ENCODE measurements around the gene TDRD10.
A peak's percentile ranks its signal among the peaks of the same experiment; 100 is the strongest.

The TDRD10 gene

GRCh38 chr1:154567386-154568156, 65.6 kb downstream of the TDRD10 start, which contains the start of gene CHRNB2:
CHRNB2 (plus strand) TSS chr1:154567778; CDS start chr1:154568045, 267 bp downstream.
- H2AFZ ChIP-seq (ENCODE audit: low read length), result peak within 1 kb of the TSS; percentile 91

GRCh38 chr1:154568157-154568815, 66.3 kb downstream of the TDRD10 start:
- Histone ChIP-seq H3K4me3 (ENCODE audit: low read length in 2 of 2) (peak overlapping the region; percentile 70 to 76), H3K9ac (ENCODE audit: low read depth, low read length, poor library complexity) (peak overlapping the region; percentile 16), H3K27me3 (ENCODE audit: control insufficient read depth in 3 of 3, insufficient read depth in 3 of 3, low read depth in 1 of 3, low read length in 3 of 3) (peaks cover 0 to 12% (median 0%) of the 10 kb centered on the region in 3 experiments), H3K14ac (ENCODE audit: low read length) (peak overlapping the region; percentile 49), H3K79me1 (ENCODE audit: low read depth, low read length) (no peaks in the 10 kb centered on the region), H3K4me1 (ENCODE audit: control insufficient read depth in 2 of 2, insufficient read depth in 1 of 2, low read depth in 1 of 2, low read length in 2 of 2) (peaks cover 9 to 11% of the 10 kb centered on the region in 2 donors), H3K9me3 (replicated peaks in 1 of 2; ENCODE audit: control insufficient read depth in 2 of 2, insufficient read depth in 1 of 2, low read depth in 1 of 2, low read length in 2 of 2) (no peaks in the 10 kb centered on the region), H4K91ac (ENCODE audit: low read depth, low read length, poor library complexity) (no peak overlapping the region), H3K27ac (replicated peaks; ENCODE audit: low read length) (no peak overlapping the region), H2AK5ac (ENCODE audit: low read depth, low read length) (no peak overlapping the region), H3K36me3 (replicated peaks in 1 of 2; ENCODE audit: control insufficient read depth in 2 of 2, insufficient read depth in 2 of 2, low read length in 2 of 2) (peaks cover 3 to 35% of the 10 kb centered on the region in 2 donors), H3K23ac (ENCODE audit: low read depth, low read length, poor library complexity) (peak overlapping the region; percentile 16), H3K18ac (ENCODE audit: low read length) (peak overlapping the region; percentile 15), H2BK12ac (ENCODE audit: low read length) (no peak overlapping the region), H2BK120ac (ENCODE audit: low read depth, low read length) (no peak overlapping the region), H4K8ac (ENCODE audit: low read depth, low read length) (no peak overlapping the region), H3K4ac (ENCODE audit: low read length) (no peak overlapping the region), H2AFZ (ENCODE audit: low read length) (peak overlapping the region; percentile 91), H2BK5ac (ENCODE audit: low read length) (no peak overlapping the region), H2BK15ac (ENCODE audit: low read length) (no peak overlapping the region), H3K4me2 (ENCODE audit: insufficient read depth, low read length, poor library complexity, severe bottlenecking) (peak overlapping the region; percentile 85)
- DNase-seq (ENCODE audit: low spot score), result no peak
- no CpG with 5 or more reads among the region's 17 CpGs for WGBS, 2 donors (ENCODE audit: extremely low coverage in 2 of 2, insufficient read length in 2 of 2, insufficient replicate concordance in 1 of 2)

More at GRCh38 chr1:154567386-154568156, 65.6 kb downstream of the TDRD10 start, which contains the start of gene CHRNB2:
- no peak within 1 kb of the TSS for H2BK5ac ChIP-seq (ENCODE audit: low read length)
- H3K27ac ChIP-seq (replicated peaks; ENCODE audit: low read length), result peak within 1 kb of the TSS; percentile 19
- no peak within 1 kb of the TSS for H3K4ac ChIP-seq (ENCODE audit: low read length)
- WGBS, 2 donors (ENCODE audit: extremely low coverage in 2 of 2, insufficient read length in 2 of 2, insufficient replicate concordance in 1 of 2), result no CpG with 5 or more reads among the region's 53 CpGs
- H4K8ac ChIP-seq (ENCODE audit: low read depth, low read length), result no peak within 1 kb of the TSS
- peaks cover 8 to 9% of the 10 kb centered on the region in 2 donors for H3K4me1 ChIP-seq (ENCODE audit: control insufficient read depth in 2 of 2, insufficient read depth in 1 of 2, low read depth in 1 of 2, low read length in 2 of 2)
- peak within 1 kb of the TSS; percentile 70 to 78 for H3K4me3 ChIP-seq (ENCODE audit: low read length in 2 of 2)
- peaks cover 0 to 12% (median 0%) of the 10 kb centered on the region in 3 experiments for H3K27me3 ChIP-seq (ENCODE audit: control insufficient read depth in 3 of 3, insufficient read depth in 3 of 3, low read depth in 1 of 3, low read length in 3 of 3)
- H3K23ac ChIP-seq (ENCODE audit: low read depth, low read length, poor library complexity), result peak within 1 kb of the TSS; percentile 16
- peak within 1 kb of the TSS; percentile 49 for H3K14ac ChIP-seq (ENCODE audit: low read length)
- peak within 1 kb of the TSS; percentile 85 for H3K4me2 ChIP-seq (ENCODE audit: insufficient read depth, low read length, poor library complexity, severe bottlenecking)
- peaks cover 3 to 29% of the 10 kb centered on the region in 2 donors for H3K36me3 ChIP-seq (replicated peaks in 1 of 2; ENCODE audit: control insufficient read depth in 2 of 2, insufficient read depth in 2 of 2, low read length in 2 of 2)
- H2BK15ac ChIP-seq (ENCODE audit: low read length), result no peak within 1 kb of the TSS
- no peak within 1 kb of the TSS for H2BK12ac ChIP-seq (ENCODE audit: low read length)
- H4K91ac ChIP-seq (ENCODE audit: low read depth, low read length, poor library complexity), result no peak within 1 kb of the TSS
- DNase-seq (ENCODE audit: low spot score), result peak; percentile 83
- peak within 1 kb of the TSS; percentile 15 for H3K18ac ChIP-seq (ENCODE audit: low read length)
- peak within 1 kb of the TSS; percentile 16 for H3K9ac ChIP-seq (ENCODE audit: low read depth, low read length, poor library complexity)
- no peak within 1 kb of the TSS for H2AK5ac ChIP-seq (ENCODE audit: low read depth, low read length)
- H3K79me1 ChIP-seq (ENCODE audit: low read depth, low read length), result no peaks in the 10 kb centered on the region
- no peak within 1 kb of the TSS for H2BK120ac ChIP-seq (ENCODE audit: low read depth, low read length)
- no peaks in the 10 kb centered on the region for H3K9me3 ChIP-seq (replicated peaks in 1 of 2; ENCODE audit: control insufficient read depth in 2 of 2, insufficient read depth in 1 of 2, low read depth in 1 of 2, low read length in 2 of 2)

- DNase-seq (ENCODE audit: low spot score), result no peak
These were observed 69.4 kb downstream of the TDRD10 start for GRCh38 chr1:154571244-154571963.

More at GRCh38 chr1:154571244-154571963, 69.4 kb downstream of the TDRD10 start:
- no peak overlapping the region for H3K4me2 ChIP-seq (ENCODE audit: insufficient read depth, low read length, poor library complexity, severe bottlenecking)
- H2AK5ac ChIP-seq (ENCODE audit: low read depth, low read length), result no peak overlapping the region
- H3K36me3 ChIP-seq (replicated peaks in 1 of 2; ENCODE audit: control insufficient read depth in 2 of 2, insufficient read depth in 2 of 2, low read length in 2 of 2), result peaks cover 3 to 55% of the 10 kb centered on the region in 2 donors
- H3K9me3 ChIP-seq (replicated peaks in 1 of 2; ENCODE audit: control insufficient read depth in 2 of 2, insufficient read depth in 1 of 2, low read depth in 1 of 2, low read length in 2 of 2), result no peaks in the 10 kb centered on the region
- H3K14ac ChIP-seq (ENCODE audit: low read length), result peak overlapping the region; percentile 65
- H3K23ac ChIP-seq (ENCODE audit: low read depth, low read length, poor library complexity), result peak overlapping the region; percentile 90
- H2BK120ac ChIP-seq (ENCODE audit: low read depth, low read length), result no peak overlapping the region
- H3K79me1 ChIP-seq (ENCODE audit: low read depth, low read length), result no peaks in the 10 kb centered on the region
- H3K27me3 ChIP-seq (ENCODE audit: control insufficient read depth in 3 of 3, insufficient read depth in 3 of 3, low read depth in 1 of 3, low read length in 3 of 3), result peaks cover 0 to 12% (median 0%) of the 10 kb centered on the region in 3 experiments
- no peak overlapping the region for H2AFZ ChIP-seq (ENCODE audit: low read length)
- no peak overlapping the region for H3K9ac ChIP-seq (ENCODE audit: low read depth, low read length, poor library complexity)
- peaks cover 9 to 12% of the 10 kb centered on the region in 2 donors for H3K4me1 ChIP-seq (ENCODE audit: control insufficient read depth in 2 of 2, insufficient read depth in 1 of 2, low read depth in 1 of 2, low read length in 2 of 2)
- no peak overlapping the region for H3K18ac ChIP-seq (ENCODE audit: low read length)
- H4K8ac ChIP-seq (ENCODE audit: low read depth, low read length), result no peak overlapping the region
- H2BK5ac ChIP-seq (ENCODE audit: low read length), result no peak overlapping the region
- H3K4me3 ChIP-seq (ENCODE audit: low read length in 2 of 2), result no peak overlapping the region
- no peak overlapping the region for H3K4ac ChIP-seq (ENCODE audit: low read length)
- H2BK15ac ChIP-seq (ENCODE audit: low read length), result no peak overlapping the region
- H3K27ac ChIP-seq (replicated peaks; ENCODE audit: low read length), result no peak overlapping the region
- no CpG with 5 or more reads among the region's 59 CpGs for WGBS, 2 donors (ENCODE audit: extremely low coverage in 2 of 2, insufficient read length in 2 of 2, insufficient replicate concordance in 1 of 2)
- no peak overlapping the region for H2BK12ac ChIP-seq (ENCODE audit: low read length)
- H4K91ac ChIP-seq (ENCODE audit: low read depth, low read length, poor library complexity), result no peak overlapping the region
